Middle frontal gyrus (tissue), 1 donor: Measurements from ENCODE around the gene RBX1.

Source experiments
- DNase-seq: peaks from one replicate; pipeline ENCODE4 v3.0.0-alpha.2; 2015; ENCODE audit warnings: low spot score; ENCODE audit errors: extremely low spot score

Gene RBX1

DNA sequence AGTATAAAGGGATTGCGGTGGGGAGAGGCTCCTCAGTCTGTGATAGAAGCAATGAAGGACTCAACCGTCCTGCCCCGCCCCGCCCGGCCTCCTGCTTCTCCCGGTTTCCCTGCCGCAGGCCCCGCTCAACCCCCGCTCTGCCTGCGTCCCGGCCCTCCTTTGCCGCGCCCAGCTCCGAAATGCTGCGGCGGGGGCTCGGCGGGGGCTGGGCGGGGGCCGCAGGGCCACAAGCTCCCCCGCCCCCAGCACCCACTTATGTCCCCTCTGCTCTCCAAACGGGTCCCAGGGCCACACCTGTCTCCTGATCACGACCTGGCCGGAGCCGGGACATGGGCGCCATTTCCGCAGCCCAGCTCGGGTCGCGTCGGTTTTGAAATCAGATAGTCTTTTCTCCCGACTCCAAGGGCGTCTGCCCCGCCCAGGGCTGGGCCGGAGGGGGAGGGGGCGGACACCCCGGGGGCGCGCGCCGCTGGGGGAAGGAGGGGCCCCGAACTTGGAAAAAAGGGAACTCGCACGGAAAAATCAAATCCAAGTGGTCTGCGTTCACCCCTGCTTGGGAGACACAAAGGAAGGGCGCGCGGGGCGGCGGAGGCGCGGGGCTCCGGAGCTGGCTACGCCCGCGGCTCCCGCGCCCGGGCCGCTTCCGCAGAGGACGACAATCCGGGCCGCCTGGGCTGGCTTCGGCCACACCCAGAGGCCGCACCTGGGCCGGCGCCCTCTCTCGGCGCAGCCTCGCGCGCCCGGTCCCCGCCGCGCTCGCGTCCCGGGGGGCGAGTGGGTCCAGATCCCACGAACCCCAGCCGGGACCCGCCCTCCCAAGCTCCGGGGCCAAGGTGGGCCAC is 70.7 kb downstream of the RBX1 start:
- DNase-seq = no peak

DNA sequence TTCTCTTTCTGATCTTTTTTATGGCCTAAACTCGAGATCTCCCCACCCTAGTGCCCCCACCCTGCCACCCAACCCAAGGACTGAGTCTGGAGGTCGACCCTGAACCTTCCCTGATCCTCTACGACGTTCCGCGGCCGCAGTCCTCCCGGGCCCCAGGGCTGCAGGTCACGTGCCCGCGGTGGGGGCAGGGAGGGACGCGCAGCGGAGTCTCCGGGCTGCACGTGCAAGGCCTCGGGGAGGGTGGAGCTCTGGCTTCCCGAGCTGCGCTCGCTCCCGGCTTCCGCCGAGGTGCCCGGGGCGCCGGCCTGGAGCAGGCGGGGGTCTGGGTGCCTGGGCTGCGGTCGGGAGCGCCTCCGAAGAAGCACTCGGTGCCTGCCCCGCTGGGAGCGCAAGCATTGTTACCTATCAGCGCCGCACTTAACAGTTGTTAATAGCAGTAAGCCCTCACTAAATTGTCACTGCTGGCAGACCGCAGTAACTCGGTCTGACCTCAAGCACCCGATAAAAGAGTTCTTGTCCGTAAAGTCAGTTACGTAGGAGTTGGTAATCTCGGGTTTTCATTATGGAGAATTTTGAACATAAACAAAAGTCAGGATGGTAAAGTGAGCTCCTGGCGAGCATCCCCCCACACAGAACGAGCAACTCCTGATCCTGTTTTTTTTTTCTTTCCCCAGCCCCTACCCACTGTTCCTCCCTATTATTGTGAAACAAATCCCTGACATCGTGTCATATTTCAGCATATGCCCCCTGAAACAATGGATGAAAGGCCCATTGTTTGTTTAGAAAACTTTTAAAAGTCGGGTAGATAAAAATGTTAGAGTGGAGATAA is 71.5 kb downstream of the RBX1 start:
- DNase-seq = peak; percentile 16
